ENCODE results near the gene ETS1. TPM values are rescaled to one million over a fixed set of nuclear protein-coding genes. Genes with fewer than 3 reads are reported as not detected.

Gene ETS1
- total and polyA plus RNA-seq, 2 experiments from 2014 or later = 6.7 to 21.8 TPM

DNA sequence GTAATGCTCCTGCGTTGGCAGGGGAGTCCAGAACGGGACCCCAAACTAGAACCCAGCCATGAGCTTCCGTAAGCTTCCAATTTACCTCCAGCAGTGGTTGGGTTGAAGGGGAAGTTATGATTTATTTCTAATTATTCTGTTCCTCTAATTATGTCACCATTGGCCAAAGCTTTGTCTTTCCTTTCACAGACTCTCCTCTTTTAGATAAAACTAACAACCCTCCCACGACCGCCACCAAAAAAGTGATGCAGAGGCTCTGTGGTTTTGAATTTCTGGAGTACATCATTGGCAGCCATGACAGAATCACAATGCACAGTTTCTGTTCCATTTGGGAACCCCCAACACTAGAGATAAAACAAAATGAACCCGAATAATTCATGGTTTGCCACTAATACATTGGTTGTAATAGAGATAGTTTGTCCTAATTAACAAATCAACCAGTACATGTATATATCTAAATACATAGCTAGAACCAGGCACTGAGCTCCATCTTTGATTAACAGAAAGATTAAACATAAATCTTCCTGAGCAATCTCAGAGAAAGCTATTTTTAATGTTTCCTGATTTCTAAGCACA, 64.3 kb downstream of the ETS1 start:
- no peak overlapping the region for H3K4me3 ChIP-seq
- no peaks in the 10 kb centered on the region for H3K9me2 ChIP-seq (replicated peaks; ENCODE audit: insufficient read depth)
- peak overlapping the region; percentile 86 for H3K4me2 ChIP-seq
- peak overlapping the region; percentile 7 for H2AFZ ChIP-seq
- H3K9me3 ChIP-seq (ENCODE audit: low read depth) = no peaks in the 10 kb centered on the region
- TF ChIP-seq EZH2phosphoT487 (IDR thresholded peaks at IDR 0.05; ENCODE audit: low read depth, severe bottlenecking, unreplicated experiment) (no peak), EZH2 (IDR thresholded peaks at IDR 0.05; ENCODE audit: borderline replicate concordance) (no peak)
- TF ChIP-seq, protein P1, sequence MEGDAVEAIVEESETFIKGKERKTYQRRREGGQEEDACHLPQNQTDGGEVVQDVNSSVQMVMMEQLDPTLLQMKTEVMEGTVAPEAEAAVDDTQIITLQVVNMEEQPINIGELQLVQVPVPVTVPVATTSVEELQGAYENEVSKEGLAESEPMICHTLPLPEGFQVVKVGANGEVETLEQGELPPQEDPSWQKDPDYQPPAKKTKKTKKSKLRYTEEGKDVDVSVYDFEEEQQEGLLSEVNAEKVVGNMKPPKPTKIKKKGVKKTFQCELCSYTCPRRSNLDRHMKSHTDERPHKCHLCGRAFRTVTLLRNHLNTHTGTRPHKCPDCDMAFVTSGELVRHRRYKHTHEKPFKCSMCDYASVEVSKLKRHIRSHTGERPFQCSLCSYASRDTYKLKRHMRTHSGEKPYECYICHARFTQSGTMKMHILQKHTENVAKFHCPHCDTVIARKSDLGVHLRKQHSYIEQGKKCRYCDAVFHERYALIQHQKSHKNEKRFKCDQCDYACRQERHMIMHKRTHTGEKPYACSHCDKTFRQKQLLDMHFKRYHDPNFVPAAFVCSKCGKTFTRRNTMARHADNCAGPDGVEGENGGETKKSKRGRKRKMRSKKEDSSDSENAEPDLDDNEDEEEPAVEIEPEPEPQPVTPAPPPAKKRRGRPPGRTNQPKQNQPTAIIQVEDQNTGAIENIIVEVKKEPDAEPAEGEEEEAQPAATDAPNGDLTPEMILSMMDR (IDR thresholded peaks at IDR 0.05; ENCODE audit: poor library complexity) = no peak
- 46% methylated on average over 6 of the region's 6 CpGs for WGBS (ENCODE audit: low lambda C conversion rate, missing lambda C conversion rate)
- H4K20me1 ChIP-seq (ENCODE audit: insufficient read depth, poor library complexity, severe bottlenecking) = peaks cover 3% of the 10 kb centered on the region
- H3K27ac ChIP-seq = peak overlapping the region; percentile 90
- no peak for DNase-seq (ENCODE audit: low spot score)
- peaks cover 39% of the 10 kb centered on the region for H3K79me2 ChIP-seq
- peaks cover 29% of the 10 kb centered on the region for H3K4me1 ChIP-seq (ENCODE audit: insufficient read depth)
- H3K27me3 ChIP-seq = no peaks in the 10 kb centered on the region
- no peaks in the 10 kb centered on the region for H3K36me3 ChIP-seq (replicated peaks; ENCODE audit: insufficient read depth, low read depth)

DNA sequence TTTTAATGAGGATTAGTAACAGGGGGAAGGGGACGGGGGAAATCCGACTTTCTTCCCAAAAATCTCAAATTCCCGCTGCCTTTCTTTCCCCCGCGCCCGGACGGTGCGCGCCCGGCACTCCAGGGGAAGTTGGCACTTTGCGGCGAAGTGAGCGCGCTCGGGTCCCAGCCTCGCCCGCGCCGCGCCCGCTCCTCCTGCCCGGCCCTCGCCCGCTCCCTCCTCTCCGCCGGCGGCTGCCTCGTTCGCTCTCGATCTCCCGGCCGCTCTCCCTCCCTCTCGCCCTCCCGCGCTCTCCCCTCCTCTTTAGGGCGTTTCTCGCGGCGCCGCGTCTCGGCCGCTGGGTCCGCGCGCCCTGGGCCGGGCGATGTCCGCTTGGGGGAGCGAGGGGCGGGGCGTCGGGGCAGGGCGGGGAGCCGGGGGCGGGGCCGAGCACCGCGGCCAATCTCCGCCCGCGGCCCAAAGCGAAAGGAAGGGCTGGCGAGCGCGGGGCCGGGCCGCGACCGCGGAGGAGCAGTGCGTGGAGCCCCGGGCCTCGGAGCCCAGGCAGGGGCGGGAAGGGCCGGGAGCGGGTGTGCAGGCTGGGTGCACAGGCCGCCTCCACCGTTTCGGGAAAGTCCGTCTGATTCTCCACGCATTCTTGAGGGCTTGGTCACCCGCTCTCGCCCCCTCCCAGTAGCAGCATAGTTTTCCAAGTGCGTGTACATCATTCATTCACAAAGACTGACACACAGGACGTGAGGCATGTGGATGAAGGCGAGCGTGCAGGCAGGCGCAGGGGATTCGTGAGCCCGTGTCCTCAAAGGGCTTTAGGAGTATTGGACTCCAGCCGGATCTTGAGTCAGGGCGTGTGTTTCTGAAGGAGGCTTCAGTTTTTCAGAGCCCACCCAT, 65.1 kb downstream of the ETS1 start:
- TF ChIP-seq EZH2phosphoT487 (IDR thresholded peaks at IDR 0.05; ENCODE audit: low read depth, severe bottlenecking, unreplicated experiment) (no peak), EZH2 (IDR thresholded peaks at IDR 0.05; ENCODE audit: borderline replicate concordance) (no peak)
- TF ChIP-seq, protein P1 (IDR thresholded peaks at IDR 0.05; ENCODE audit: poor library complexity) = no peak
- DNase-seq (ENCODE audit: low spot score) = peak; percentile 97
- Histone ChIP-seq H3K79me2 (peaks cover 46% of the 10 kb centered on the region), H3K4me3 (peak overlapping the region; percentile 82), H3K9me2 (replicated peaks; ENCODE audit: insufficient read depth) (no peaks in the 10 kb centered on the region), H4K20me1 (ENCODE audit: insufficient read depth, poor library complexity, severe bottlenecking) (peaks cover 8% of the 10 kb centered on the region), H3K4me2 (peak overlapping the region; percentile 86), H3K36me3 (replicated peaks; ENCODE audit: insufficient read depth, low read depth) (no peaks in the 10 kb centered on the region), H3K9me3 (ENCODE audit: low read depth) (no peaks in the 10 kb centered on the region), H3K4me1 (ENCODE audit: insufficient read depth) (peaks cover 37% of the 10 kb centered on the region), H3K27me3 (no peaks in the 10 kb centered on the region), H2AFZ (peak overlapping the region; percentile 76), H3K27ac (peak overlapping the region; percentile 90)
- 2% methylated on average over 61 of the region's 93 CpGs for WGBS (ENCODE audit: low lambda C conversion rate, missing lambda C conversion rate)

DNA sequence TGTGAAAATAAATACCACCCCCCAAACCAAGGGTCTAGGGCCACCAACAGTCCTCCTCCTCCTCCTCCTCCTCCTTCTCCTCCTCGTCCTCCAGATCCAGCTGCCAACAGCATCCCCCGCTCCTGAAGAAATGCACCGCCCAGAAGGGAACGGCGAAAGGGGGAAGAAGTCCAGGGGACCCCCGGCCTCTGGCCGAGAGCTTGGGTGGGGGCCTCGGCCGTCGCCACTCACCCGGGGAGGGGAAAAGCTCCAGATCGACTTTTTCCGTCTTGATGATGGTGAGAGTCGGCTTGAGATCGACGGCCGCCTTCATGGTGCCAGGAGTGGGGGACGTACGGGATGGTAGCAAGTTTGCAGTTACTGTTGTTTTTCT, 65.7 kb downstream of the ETS1 start:
- Histone ChIP-seq H3K27me3 (no peaks in the 10 kb centered on the region), H3K9me3 (ENCODE audit: low read depth) (no peaks in the 10 kb centered on the region), H4K20me1 (ENCODE audit: insufficient read depth, poor library complexity, severe bottlenecking) (peaks cover 11% of the 10 kb centered on the region), H3K4me3 (peak overlapping the region; percentile 82), H3K4me1 (ENCODE audit: insufficient read depth) (peaks cover 41% of the 10 kb centered on the region), H3K9me2 (replicated peaks; ENCODE audit: insufficient read depth) (no peaks in the 10 kb centered on the region), H3K4me2 (peak overlapping the region; percentile 86), H3K27ac (peak overlapping the region; percentile 90), H3K36me3 (replicated peaks; ENCODE audit: insufficient read depth, low read depth) (no peaks in the 10 kb centered on the region), H2AFZ (peak overlapping the region; percentile 76), H3K79me2 (peaks cover 53% of the 10 kb centered on the region)
- no peak for DNase-seq (ENCODE audit: low spot score)
- 4% methylated on average over 18 of the region's 19 CpGs for WGBS (ENCODE audit: low lambda C conversion rate, missing lambda C conversion rate)
- TF ChIP-seq EZH2 (IDR thresholded peaks at IDR 0.05; ENCODE audit: borderline replicate concordance) = no peak
- TF ChIP-seq, protein P1 (IDR thresholded peaks at IDR 0.05; ENCODE audit: poor library complexity) = no peak
- no peak for TF ChIP-seq EZH2phosphoT487 (IDR thresholded peaks at IDR 0.05; ENCODE audit: low read depth, severe bottlenecking, unreplicated experiment)
